ENCODE results near the gene ELOVL5.
"Not testable (repeated sequence)": the region's sequence is repeated elsewhere in the genome, so short reads cannot be mapped to it uniquely, and the experiment has no call there.

ELOVL5 gene

GRCh38 chr6:53328375-53328774 is 20.4 kb downstream of the ELOVL5 start:
- DNase-seq (ENCODE audit: low spot score): no peak

GRCh38 chr6:53327017-53327395 is 21.7 kb downstream of the ELOVL5 start:
- DNase-seq (ENCODE audit: low spot score): no peak

GRCh38 chr6:53326372-53327016 is 22.3 kb downstream of the ELOVL5 start:
- DNase-seq (ENCODE audit: low spot score): no peak

- no peak for DNase-seq (ENCODE audit: low spot score)
These were observed 23.0 kb downstream of the ELOVL5 start for GRCh38 chr6:53325785-53326184.

- DNase-seq (ENCODE audit: low spot score): no peak
These were observed 26.3 kb downstream of the ELOVL5 start for GRCh38 chr6:53322188-53323029.

GRCh38 chr6:53321701-53322100 is 27.0 kb downstream of the ELOVL5 start:
- DNase-seq (ENCODE audit: low spot score): no peak

GRCh38 chr6:53320964-53321363 is 27.8 kb downstream of the ELOVL5 start:
- DNase-seq (ENCODE audit: low spot score): no peak

GRCh38 chr6:53318429-53318828 is 30.3 kb downstream of the ELOVL5 start:
- DNase-seq (ENCODE audit: low spot score): no peak

- no peak for DNase-seq (ENCODE audit: low spot score)
These were observed 30.9 kb downstream of the ELOVL5 start for GRCh38 chr6:53317861-53318260.

- not testable (repeated sequence) for DNase-seq (ENCODE audit: low spot score)
These were observed 31.5 kb downstream of the ELOVL5 start for GRCh38 chr6:53317299-53317698.

- no peak for DNase-seq (ENCODE audit: low spot score)
These were observed 32.6 kb downstream of the ELOVL5 start for GRCh38 chr6:53316142-53316541.

GRCh38 chr6:53315086-53315724 is 33.5 kb downstream of the ELOVL5 start:
- no peak for DNase-seq (ENCODE audit: low spot score)

GRCh38 chr6:53313784-53314400 is 34.9 kb downstream of the ELOVL5 start:
- no peak for DNase-seq (ENCODE audit: low spot score)

GRCh38 chr6:53312355-53312754 is 36.4 kb downstream of the ELOVL5 start:
- DNase-seq (ENCODE audit: low spot score): no peak

GRCh38 chr6:53311586-53311935 is 37.2 kb downstream of the ELOVL5 start:
- DNase-seq (ENCODE audit: low spot score): no peak

GRCh38 chr6:53310771-53311585 is 37.8 kb downstream of the ELOVL5 start:
- no peak for DNase-seq (ENCODE audit: low spot score)

GRCh38 chr6:53309901-53310300 is 38.8 kb downstream of the ELOVL5 start:
- DNase-seq (ENCODE audit: low spot score): no peak

- DNase-seq (ENCODE audit: low spot score): no peak
These were observed 39.5 kb downstream of the ELOVL5 start for GRCh38 chr6:53309059-53309900.

- DNase-seq (ENCODE audit: low spot score): peak; percentile 29
These were observed 41.9 kb downstream of the ELOVL5 start for GRCh38 chr6:53306819-53307347.

- DNase-seq (ENCODE audit: low spot score): not testable (repeated sequence)
These were observed 42.5 kb downstream of the ELOVL5 start for GRCh38 chr6:53306217-53306616.

All from LoVo (cell line).